ENCODE measurements around the gene LRRC18. TPM values are rescaled to one million over a fixed set of nuclear protein-coding genes. Genes with fewer than 3 reads are reported as not detected.

The LRRC18 gene
- total RNA-seq: under 0.01 TPM

DNA sequence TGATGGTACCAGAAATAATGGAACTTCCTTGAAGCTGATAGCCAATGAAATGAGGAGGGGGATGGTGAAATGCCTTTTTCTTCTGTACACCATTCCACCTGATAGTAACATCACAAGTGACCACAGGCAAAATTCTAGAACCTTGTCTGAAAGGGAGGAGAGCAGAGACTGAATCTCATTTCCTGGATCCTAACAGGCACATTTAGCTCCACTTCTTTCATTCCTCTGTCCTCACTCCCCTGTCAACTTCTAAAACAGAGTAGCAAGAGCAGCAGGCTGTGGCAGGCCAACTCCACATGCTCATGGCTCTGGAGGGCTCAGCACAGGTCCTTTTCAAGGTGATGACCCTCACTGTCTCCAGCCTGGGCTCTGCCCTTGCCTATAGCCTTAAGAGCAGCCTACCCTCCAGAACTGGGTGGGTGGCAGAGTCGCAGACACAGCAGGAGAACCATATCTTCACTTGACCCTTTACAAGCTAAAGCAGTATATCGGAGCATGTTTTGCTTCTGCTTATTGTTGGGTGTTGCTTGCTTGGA, at the start of gene LRRC18:
TSS of gene LRRC18 (minus strand) at position 51 of the 536 bp plus-strand sequence. CDS start 25,685 bp downstream, outside the sequence.
- Histone ChIP-seq H3K9ac (ENCODE audit: low read depth in 1 of 3, low read length in 3 of 3) (no peak within 1 kb of the TSS), H3K4me1 (ENCODE audit: control insufficient read depth in 3 of 3, insufficient read depth in 3 of 3, low read length in 3 of 3) (no peaks in the 10 kb centered on the region), H3K27ac (ENCODE audit: low read depth, low read length) (no peak within 1 kb of the TSS), H3K4me3 (ENCODE audit: low read length in 3 of 3) (no peak within 1 kb of the TSS), H3K9me3 (ENCODE audit: control insufficient read depth in 3 of 3, low read length in 3 of 3) (no peaks in the 10 kb centered on the region), H3K27me3 (ENCODE audit: control insufficient read depth in 3 of 3, insufficient read depth in 3 of 3, low read length in 3 of 3) (no peaks in the 10 kb centered on the region), H3K36me3 (ENCODE audit: control insufficient read depth in 3 of 3, insufficient read depth in 3 of 3, low read length in 3 of 3) (no peaks in the 10 kb centered on the region)

DNA sequence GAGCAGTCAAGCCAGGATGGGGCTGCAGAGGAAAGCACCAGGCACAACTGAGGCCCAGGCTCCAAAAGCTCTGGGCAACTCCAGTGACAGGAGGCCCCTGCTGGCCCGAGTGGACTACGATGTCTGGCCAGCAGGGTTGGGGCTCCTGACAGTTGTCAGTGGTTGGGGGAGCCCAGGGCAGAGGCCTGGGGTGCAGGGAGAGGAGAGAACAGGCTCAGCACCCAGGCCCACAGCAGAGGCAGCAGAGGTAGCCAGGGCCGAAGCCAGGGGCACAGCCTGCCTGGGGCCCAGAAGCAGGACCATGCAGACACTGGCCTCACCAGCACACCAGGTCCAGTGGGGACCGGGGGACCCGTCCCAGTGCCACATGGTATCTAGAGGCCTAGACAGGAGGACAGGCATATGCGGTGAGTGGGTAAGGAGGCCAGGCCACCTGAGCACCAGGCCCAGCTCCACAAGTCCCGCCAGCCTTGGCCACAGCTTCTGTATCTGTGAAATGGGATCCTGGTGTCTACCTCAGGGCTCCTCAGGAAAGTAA, 46.0 kb upstream of the LRRC18 start:
- no peak overlapping the region for H3K9ac ChIP-seq (ENCODE audit: low read depth in 1 of 3, low read length in 3 of 3)
- H3K27me3 ChIP-seq (ENCODE audit: control insufficient read depth in 3 of 3, insufficient read depth in 3 of 3, low read length in 3 of 3): no peaks in the 10 kb centered on the region
- no peaks in the 10 kb centered on the region for H3K36me3 ChIP-seq (ENCODE audit: control insufficient read depth in 3 of 3, insufficient read depth in 3 of 3, low read length in 3 of 3)
- H3K9me3 ChIP-seq (ENCODE audit: control insufficient read depth in 3 of 3, low read length in 3 of 3): no peaks in the 10 kb centered on the region
- H3K4me1 ChIP-seq (ENCODE audit: control insufficient read depth in 3 of 3, insufficient read depth in 3 of 3, low read length in 3 of 3): peaks cover 2 to 6% (median 4%) of the 10 kb centered on the region in 3 donors
- no peak overlapping the region for H3K4me3 ChIP-seq (ENCODE audit: low read length in 3 of 3)
- no peak overlapping the region for H3K27ac ChIP-seq (ENCODE audit: low read depth, low read length)

DNA sequence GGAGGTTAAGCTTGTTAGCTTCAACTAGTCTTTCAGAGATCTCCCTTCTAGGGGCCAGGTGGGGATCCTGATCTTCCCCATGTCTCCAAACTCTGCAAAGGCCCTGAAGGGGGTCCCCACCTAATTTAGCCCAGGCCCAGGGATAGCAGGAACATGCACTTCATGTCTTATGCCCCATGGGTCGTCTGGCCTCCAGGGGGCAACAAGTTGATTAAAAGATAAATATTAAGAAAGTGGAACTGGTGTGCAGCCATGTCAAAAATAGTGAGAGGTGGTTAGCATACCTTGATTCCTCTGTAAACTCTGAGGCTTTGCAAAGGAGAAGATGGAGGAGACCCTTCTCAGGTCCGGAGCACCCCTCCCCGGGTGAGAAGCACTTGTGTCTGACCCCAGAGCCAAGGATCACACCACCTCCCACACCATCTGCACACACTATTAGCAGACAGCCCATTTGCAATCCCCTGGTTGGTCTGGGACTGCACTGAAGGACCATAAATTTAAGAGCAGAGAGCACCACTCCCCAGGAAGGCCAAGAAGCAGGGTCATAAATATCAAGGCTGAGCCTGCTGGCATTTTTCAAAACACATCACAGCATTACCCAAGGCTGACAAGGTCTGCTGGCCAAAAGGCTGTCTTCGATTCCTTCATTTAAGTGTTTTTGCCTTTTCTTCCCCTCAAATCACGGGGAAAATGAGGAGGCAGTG, 44.2 kb upstream of the LRRC18 start:
- no peaks in the 10 kb centered on the region for H3K9me3 ChIP-seq (ENCODE audit: control insufficient read depth in 3 of 3, low read length in 3 of 3)
- no peak overlapping the region for H3K4me3 ChIP-seq (ENCODE audit: low read length in 3 of 3)

DNA sequence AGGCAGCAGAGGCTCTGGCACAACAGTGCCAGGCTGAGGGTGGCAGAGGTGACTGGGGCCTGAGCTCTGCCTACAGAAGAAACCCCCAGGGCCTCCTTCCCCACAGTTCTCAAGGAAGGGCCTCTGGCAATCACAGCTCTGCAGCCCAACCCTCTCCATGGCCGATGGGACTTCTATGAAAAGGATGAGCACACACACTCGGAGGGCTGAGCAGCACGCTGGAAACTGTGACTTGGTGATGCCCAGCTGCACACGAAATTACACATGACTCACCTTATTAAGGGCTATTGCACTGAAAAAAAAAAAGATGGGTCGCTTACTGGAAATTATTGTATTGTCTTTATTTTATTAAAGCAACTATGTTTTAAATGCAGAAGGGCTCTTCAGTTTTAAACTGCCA, 42.9 kb upstream of the LRRC18 start:
- no peak overlapping the region for H3K4me3 ChIP-seq (ENCODE audit: low read length in 3 of 3)
- H3K4me1 ChIP-seq (ENCODE audit: control insufficient read depth in 3 of 3, insufficient read depth in 3 of 3, low read length in 3 of 3): peaks cover 2 to 6% (median 4%) of the 10 kb centered on the region in 3 donors
- no peaks in the 10 kb centered on the region for H3K27me3 ChIP-seq (ENCODE audit: control insufficient read depth in 3 of 3, insufficient read depth in 3 of 3, low read length in 3 of 3)
- no peaks in the 10 kb centered on the region for H3K9me3 ChIP-seq (ENCODE audit: control insufficient read depth in 3 of 3, low read length in 3 of 3)
- H3K9ac ChIP-seq (ENCODE audit: low read depth in 1 of 3, low read length in 3 of 3): no peak overlapping the region
- no peak overlapping the region for H3K27ac ChIP-seq (ENCODE audit: low read depth, low read length)
- no peaks in the 10 kb centered on the region for H3K36me3 ChIP-seq (ENCODE audit: control insufficient read depth in 3 of 3, insufficient read depth in 3 of 3, low read length in 3 of 3)

More for the DNA sequence above, 44.2 kb upstream of the LRRC18 start:
- Histone ChIP-seq H3K9ac (ENCODE audit: low read depth in 1 of 3, low read length in 3 of 3) (no peak overlapping the region), H3K27me3 (ENCODE audit: control insufficient read depth in 3 of 3, insufficient read depth in 3 of 3, low read length in 3 of 3) (no peaks in the 10 kb centered on the region), H3K4me1 (ENCODE audit: control insufficient read depth in 3 of 3, insufficient read depth in 3 of 3, low read length in 3 of 3) (peaks cover 2 to 6% (median 4%) of the 10 kb centered on the region in 3 donors), H3K36me3 (ENCODE audit: control insufficient read depth in 3 of 3, insufficient read depth in 3 of 3, low read length in 3 of 3) (no peaks in the 10 kb centered on the region), H3K27ac (ENCODE audit: low read depth, low read length) (no peak overlapping the region)

DNA sequence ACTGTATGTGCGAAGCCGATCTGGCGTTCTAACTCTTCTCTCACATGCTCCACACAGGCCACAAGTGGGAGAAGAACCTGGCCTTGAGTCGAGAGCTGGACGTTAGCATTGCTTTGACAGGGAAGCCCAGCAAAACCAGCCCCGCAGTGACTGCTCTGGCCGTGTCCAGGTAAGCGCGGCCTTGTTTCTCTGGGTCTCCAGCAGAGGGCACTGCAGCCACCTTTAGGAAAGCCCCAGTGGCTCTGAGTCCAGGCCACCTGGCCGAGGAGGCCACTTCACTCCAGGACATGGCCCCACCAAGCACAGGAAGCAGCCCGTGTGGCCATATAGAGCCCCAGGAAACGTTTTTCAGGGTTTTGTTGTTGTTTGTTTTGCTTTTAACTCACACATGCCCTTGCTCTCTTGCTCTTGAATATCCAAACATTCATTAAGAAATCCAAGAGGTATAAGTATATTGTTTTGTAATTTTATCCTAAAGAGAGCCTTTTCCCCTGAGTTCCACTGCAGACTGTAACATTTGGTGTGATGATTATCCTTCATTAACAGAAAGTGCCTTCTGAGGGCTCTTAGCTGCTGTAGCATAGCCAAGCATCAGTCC, 41.8 kb upstream of the LRRC18 start:
- H3K9ac ChIP-seq (ENCODE audit: low read depth in 1 of 3, low read length in 3 of 3): no peak overlapping the region
- H3K9me3 ChIP-seq (ENCODE audit: control insufficient read depth in 3 of 3, low read length in 3 of 3): no peaks in the 10 kb centered on the region
- no peak overlapping the region for H3K4me3 ChIP-seq (ENCODE audit: low read length in 3 of 3)

DNA sequence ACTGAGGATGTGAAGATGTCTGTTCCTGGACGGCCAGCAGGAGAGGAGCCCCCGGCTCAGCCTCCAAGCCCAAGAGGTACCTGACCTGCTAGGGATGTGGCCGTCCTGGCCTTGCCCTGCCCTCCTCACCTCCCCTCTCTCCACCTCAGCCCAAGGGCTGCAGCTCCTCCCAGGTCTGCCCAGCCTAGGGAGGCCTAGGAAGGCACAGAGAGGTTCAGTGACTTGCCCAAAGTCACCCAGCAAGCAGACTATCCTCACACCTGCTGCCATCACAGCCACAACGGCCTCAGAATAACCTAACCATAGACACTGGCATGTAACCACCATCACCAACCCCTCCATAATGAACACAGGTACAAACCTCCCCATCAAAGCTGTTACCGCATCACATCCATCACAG, 38.7 kb upstream of the LRRC18 start:
- Histone ChIP-seq H3K4me3 (ENCODE audit: low read length in 3 of 3) (no peak overlapping the region), H3K9ac (ENCODE audit: low read depth in 1 of 3, low read length in 3 of 3) (no peak overlapping the region), H3K9me3 (ENCODE audit: control insufficient read depth in 3 of 3, low read length in 3 of 3) (no peaks in the 10 kb centered on the region), H3K4me1 (ENCODE audit: control insufficient read depth in 3 of 3, insufficient read depth in 3 of 3, low read length in 3 of 3) (peaks cover 2 to 6% (median 4%) of the 10 kb centered on the region in 3 donors), H3K27me3 (ENCODE audit: control insufficient read depth in 3 of 3, insufficient read depth in 3 of 3, low read length in 3 of 3) (no peaks in the 10 kb centered on the region), H3K36me3 (ENCODE audit: control insufficient read depth in 3 of 3, insufficient read depth in 3 of 3, low read length in 3 of 3) (no peaks in the 10 kb centered on the region), H3K27ac (ENCODE audit: low read depth, low read length) (no peak overlapping the region)

More for the DNA sequence above, 41.8 kb upstream of the LRRC18 start:
- Histone ChIP-seq H3K4me1 (ENCODE audit: control insufficient read depth in 3 of 3, insufficient read depth in 3 of 3, low read length in 3 of 3) (peaks cover 2 to 6% (median 4%) of the 10 kb centered on the region in 3 donors), H3K36me3 (ENCODE audit: control insufficient read depth in 3 of 3, insufficient read depth in 3 of 3, low read length in 3 of 3) (no peaks in the 10 kb centered on the region), H3K27me3 (ENCODE audit: control insufficient read depth in 3 of 3, insufficient read depth in 3 of 3, low read length in 3 of 3) (no peaks in the 10 kb centered on the region), H3K27ac (ENCODE audit: low read depth, low read length) (no peak overlapping the region)

DNA sequence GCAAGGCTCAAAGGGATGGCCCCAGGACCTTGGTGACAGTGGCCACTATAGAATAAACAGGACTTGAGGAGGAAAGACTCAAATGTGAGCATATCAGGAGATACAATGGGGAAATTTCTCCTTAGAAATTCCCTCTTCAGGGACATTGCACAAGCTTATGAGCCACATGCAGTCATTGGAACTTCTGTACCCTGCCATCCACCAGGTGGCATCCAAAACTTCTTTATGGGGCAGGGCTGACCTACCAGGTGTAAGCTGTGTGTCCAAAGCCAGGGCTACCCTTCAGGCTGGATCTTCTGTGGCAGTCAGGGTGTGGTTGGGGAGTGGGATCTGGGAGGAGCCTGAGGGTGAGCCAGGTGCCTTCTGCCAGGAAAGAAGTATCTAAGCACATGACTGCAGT, 36.6 kb upstream of the LRRC18 start:
- peaks cover 0 to 2% (median 0%) of the 10 kb centered on the region in 3 donors for H3K4me1 ChIP-seq (ENCODE audit: control insufficient read depth in 3 of 3, insufficient read depth in 3 of 3, low read length in 3 of 3)
- no peak overlapping the region for H3K27ac ChIP-seq (ENCODE audit: low read depth, low read length)
- H3K9ac ChIP-seq (ENCODE audit: low read depth in 1 of 3, low read length in 3 of 3): no peak overlapping the region
- H3K9me3 ChIP-seq (ENCODE audit: control insufficient read depth in 3 of 3, low read length in 3 of 3): no peaks in the 10 kb centered on the region
- no peaks in the 10 kb centered on the region for H3K27me3 ChIP-seq (ENCODE audit: control insufficient read depth in 3 of 3, insufficient read depth in 3 of 3, low read length in 3 of 3)
- no peaks in the 10 kb centered on the region for H3K36me3 ChIP-seq (ENCODE audit: control insufficient read depth in 3 of 3, insufficient read depth in 3 of 3, low read length in 3 of 3)
- no peak overlapping the region for H3K4me3 ChIP-seq (ENCODE audit: low read length in 3 of 3)

DNA sequence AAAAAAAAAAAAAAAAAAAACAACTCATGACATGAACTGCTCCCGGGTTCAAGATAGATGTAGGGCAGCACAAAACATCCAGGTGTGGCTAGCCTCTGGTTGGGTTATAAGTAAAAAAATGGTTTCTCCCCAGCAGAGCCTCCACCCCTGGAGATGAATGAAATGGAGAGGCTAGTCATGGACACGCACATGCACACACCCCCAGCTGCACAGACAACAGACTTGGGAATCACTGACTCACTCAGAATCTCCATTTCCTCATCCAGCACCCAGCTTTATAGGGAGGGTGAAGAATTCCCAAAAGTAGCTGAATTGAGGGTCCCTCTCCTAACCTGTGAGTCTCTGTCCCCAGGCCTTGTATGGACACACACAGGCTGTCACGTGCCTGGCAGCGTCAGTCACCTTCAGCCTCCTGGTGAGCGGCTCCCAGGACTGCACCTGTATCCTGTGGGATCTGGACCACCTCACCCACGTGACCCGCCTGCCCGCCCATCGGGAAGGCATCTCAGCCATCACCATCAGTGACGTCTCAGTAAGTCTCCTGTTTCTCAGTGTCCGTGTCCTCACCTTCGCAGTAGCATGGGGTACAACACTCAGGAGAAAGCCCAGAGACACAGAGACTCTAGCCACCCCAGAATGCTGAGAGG, 35.0 kb upstream of the LRRC18 start:
- Histone ChIP-seq H3K9ac (ENCODE audit: low read depth in 1 of 3, low read length in 3 of 3) (no peak overlapping the region), H3K4me3 (ENCODE audit: low read length in 3 of 3) (no peak overlapping the region), H3K27ac (ENCODE audit: low read depth, low read length) (no peak overlapping the region), H3K4me1 (ENCODE audit: control insufficient read depth in 3 of 3, insufficient read depth in 3 of 3, low read length in 3 of 3) (no peaks in the 10 kb centered on the region), H3K36me3 (ENCODE audit: control insufficient read depth in 3 of 3, insufficient read depth in 3 of 3, low read length in 3 of 3) (no peaks in the 10 kb centered on the region), H3K27me3 (ENCODE audit: control insufficient read depth in 3 of 3, insufficient read depth in 3 of 3, low read length in 3 of 3) (no peaks in the 10 kb centered on the region), H3K9me3 (ENCODE audit: control insufficient read depth in 3 of 3, low read length in 3 of 3) (no peaks in the 10 kb centered on the region)

DNA sequence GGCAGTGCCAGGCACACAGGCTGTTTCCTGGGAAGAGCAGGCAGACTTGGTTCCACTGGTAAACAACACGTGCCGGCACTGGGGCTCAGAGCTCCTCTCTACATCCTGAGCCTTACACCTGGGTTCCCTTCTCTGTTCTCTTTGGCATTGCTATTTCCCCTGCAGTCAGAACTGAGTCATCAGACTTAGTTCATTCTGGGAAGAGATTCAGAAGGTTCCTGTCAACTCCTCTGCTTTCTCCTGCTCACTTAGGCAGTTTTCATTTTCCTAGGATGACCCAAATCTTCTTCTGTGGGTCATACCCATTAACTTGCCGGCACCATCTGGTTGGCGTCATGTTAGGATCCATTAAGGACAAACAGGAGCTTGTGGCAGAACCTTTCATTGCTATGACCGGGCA, 33.4 kb upstream of the LRRC18 start:
- H3K4me3 ChIP-seq (ENCODE audit: low read length in 3 of 3): no peak overlapping the region
- no peak overlapping the region for H3K27ac ChIP-seq (ENCODE audit: low read depth, low read length)
- no peaks in the 10 kb centered on the region for H3K27me3 ChIP-seq (ENCODE audit: control insufficient read depth in 3 of 3, insufficient read depth in 3 of 3, low read length in 3 of 3)
- no peaks in the 10 kb centered on the region for H3K36me3 ChIP-seq (ENCODE audit: control insufficient read depth in 3 of 3, insufficient read depth in 3 of 3, low read length in 3 of 3)
- no peaks in the 10 kb centered on the region for H3K9me3 ChIP-seq (ENCODE audit: control insufficient read depth in 3 of 3, low read length in 3 of 3)
- no peak overlapping the region for H3K9ac ChIP-seq (ENCODE audit: low read depth in 1 of 3, low read length in 3 of 3)
- no peaks in the 10 kb centered on the region for H3K4me1 ChIP-seq (ENCODE audit: control insufficient read depth in 3 of 3, insufficient read depth in 3 of 3, low read length in 3 of 3)

DNA sequence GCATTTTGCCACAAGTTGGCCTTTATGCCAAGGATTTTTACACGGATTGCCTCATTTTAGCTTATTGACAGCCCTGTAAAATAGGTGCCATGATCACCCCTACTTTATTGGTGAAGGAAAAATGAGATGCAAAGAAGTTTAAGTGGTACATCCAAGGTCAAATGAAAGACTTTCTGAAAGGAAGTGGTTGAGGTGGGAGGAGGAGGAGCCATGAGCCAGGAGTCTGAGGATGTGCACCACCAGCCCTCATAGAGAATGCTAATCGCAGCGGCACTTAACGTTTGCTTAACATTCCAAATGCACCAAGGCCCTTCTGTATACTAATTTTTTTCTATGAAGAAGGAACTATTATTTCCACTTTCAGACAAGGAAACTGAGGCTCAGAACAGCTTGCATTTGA, 31.0 kb upstream of the LRRC18 start:
- Histone ChIP-seq H3K27me3 (ENCODE audit: control insufficient read depth in 3 of 3, insufficient read depth in 3 of 3, low read length in 3 of 3) (peaks cover 0 to 3% (median 0%) of the 10 kb centered on the region in 3 donors), H3K9me3 (ENCODE audit: control insufficient read depth in 3 of 3, low read length in 3 of 3) (no peaks in the 10 kb centered on the region), H3K27ac (ENCODE audit: low read depth, low read length) (no peak overlapping the region), H3K4me1 (ENCODE audit: control insufficient read depth in 3 of 3, insufficient read depth in 3 of 3, low read length in 3 of 3) (no peaks in the 10 kb centered on the region), H3K36me3 (ENCODE audit: control insufficient read depth in 3 of 3, insufficient read depth in 3 of 3, low read length in 3 of 3) (no peaks in the 10 kb centered on the region), H3K4me3 (ENCODE audit: low read length in 3 of 3) (no peak overlapping the region), H3K9ac (ENCODE audit: low read depth in 1 of 3, low read length in 3 of 3) (no peak overlapping the region)
